GM23338 (cell line): ENCODE data around the gene ELFN2. TPM values are rescaled to one million over a fixed set of nuclear protein-coding genes. Genes with fewer than 3 reads are reported as not detected.

Experiments
- ATAC-seq: fragments of 200-7000 bp; cut with Tn5 transposase; 3 replicates; pipeline ENCODE4 v1.9.1; 2020
- DNase-seq: peaks from one replicate; pipeline ENCODE4 v3.0.0-alpha.2; 2015; ENCODE audit warnings: low spot score
- H2AFZ ChIP-seq: fragments of 200-600 bp; sonication (generic); 2 replicates; pipeline ENCODE4 v1.8.0; 2016; ENCODE audit warnings: antibody characterized with exemption, mild to moderate bottlenecking, moderate library complexity
- H3F3A ChIP-seq: fragments of 200-600 bp; sonication (generic); replicated peaks from 2 replicates; pipeline ENCODE4 v1.8.0; 2017; ENCODE audit warnings: antibody characterized with exemption, mixed run types, low read depth
- H3K27ac ChIP-seq: fragments of 200-600 bp; sonication (generic); 2 replicates; pipeline ENCODE4 v1.6.1; 2016; ENCODE audit warnings: low read depth
- H3K27me3 ChIP-seq: fragments of 200-600 bp; sonication (generic); 2 replicates; pipeline ENCODE4 v1.8.0; 2016; ENCODE audit warnings: mild to moderate bottlenecking, mixed run types, moderate library complexity; ENCODE audit not compliant: insufficient read depth
- H3K36me3 ChIP-seq: fragments of 200-600 bp; sonication (generic); 2 replicates; pipeline ENCODE4 v1.8.0; 2016; ENCODE audit warnings: mild to moderate bottlenecking; ENCODE audit not compliant: insufficient read depth
- H3K4me1 ChIP-seq: fragments of 200-600 bp; sonication (generic); 2 replicates; pipeline ENCODE4 v1.8.0; 2016; ENCODE audit warnings: mild to moderate bottlenecking, moderate library complexity; ENCODE audit not compliant: insufficient read depth
- H3K4me2 ChIP-seq: fragments of 200-600 bp; sonication (generic); 2 replicates; pipeline ENCODE4 v1.7.1; 2017; ENCODE audit warnings: mixed run types
- H3K4me3 ChIP-seq: fragments of 200-600 bp; sonication (generic); 2 replicates; pipeline ENCODE4 v1.6.1; 2016; ENCODE audit warnings: mixed run types
- H3K79me2 ChIP-seq: fragments of 200-600 bp; sonication (generic); replicated peaks from 2 replicates; pipeline ENCODE4 v1.8.0; 2017; ENCODE audit warnings: mild to moderate bottlenecking; ENCODE audit not compliant: insufficient read depth
- H3K9me2 ChIP-seq: fragments of 200-600 bp; sonication (generic); 2 replicates; pipeline ENCODE4 v1.8.0; 2017; ENCODE audit not compliant: insufficient read depth
- H4K20me1 ChIP-seq: fragments of 200-600 bp; sonication (generic); replicated peaks from 2 replicates; pipeline ENCODE4 v1.8.0; 2017; ENCODE audit warnings: mild to moderate bottlenecking; ENCODE audit not compliant: insufficient read depth
- H3K27ac Mint-ChIP-seq: 2 replicates; pipeline ENCODE4 v1.8.0; 2020; ENCODE audit warnings: inconsistent platforms, mild to moderate bottlenecking, moderate library complexity, mixed read lengths
- H3K27me3 Mint-ChIP-seq: 3 replicates; pipeline ENCODE4 v1.8.0; 2022; ENCODE audit warnings: low read depth, mild to moderate bottlenecking, moderate library complexity, mixed read lengths, inconsistent platforms; ENCODE audit not compliant: insufficient read depth, poor library complexity
- H3K36me3 Mint-ChIP-seq: 3 replicates; pipeline ENCODE4 v1.8.0; 2021; ENCODE audit warnings: low read depth, mild to moderate bottlenecking, inconsistent platforms, moderate library complexity, mixed read lengths
- H3K4me1 Mint-ChIP-seq: 3 replicates; pipeline ENCODE4 v1.8.0; 2020; ENCODE audit warnings: mild to moderate bottlenecking, inconsistent platforms, mixed read lengths
- H3K4me3 Mint-ChIP-seq: 3 replicates; pipeline ENCODE4 v1.8.0; 2021; ENCODE audit warnings: moderate library complexity, mild to moderate bottlenecking, inconsistent platforms, mixed read lengths
- H3K9me3 Mint-ChIP-seq: 3 replicates; pipeline ENCODE4 v1.8.0; 2020; ENCODE audit warnings: moderate library complexity, mild to moderate bottlenecking, inconsistent platforms, mixed read lengths
- JUNB ChIP-seq: IDR thresholded peaks from one replicate; pipeline ENCODE4 v1.6.1; 2016; ENCODE audit warnings: antibody characterized with exemption; ENCODE audit not compliant: unreplicated experiment
- NANOG ChIP-seq: IDR thresholded peaks from 2 replicates; pipeline ENCODE4 v1.6.1; 2016; ENCODE audit warnings: antibody characterized with exemption, borderline replicate concordance
- POLR2AphosphoS5 ChIP-seq: IDR thresholded peaks from 2 replicates; pipeline ENCODE4 v1.6.1; 2016; ENCODE audit warnings: antibody characterized with exemption, low read depth
- REST ChIP-seq: IDR thresholded peaks from one replicate; pipeline ENCODE4 v1.6.1; 2018; ENCODE audit warnings: antibody characterized with exemption; ENCODE audit not compliant: unreplicated experiment
- STAT1 ChIP-seq: IDR thresholded peaks from one replicate; pipeline ENCODE4 v1.6.1; 2016; ENCODE audit warnings: antibody characterized with exemption; ENCODE audit not compliant: unreplicated experiment
- ZNF331 ChIP-seq: fragments of 250-450 bp; sonication (Bioruptor Pico); IDR thresholded peaks from 2 replicates; pipeline ENCODE4 v1.5.0; 2020; ENCODE audit warnings: low read depth, mild to moderate bottlenecking, moderate library complexity
- ZNF462 ChIP-seq: fragments of 250-450 bp; sonication (Bioruptor Pico); IDR thresholded peaks from 2 replicates; pipeline ENCODE4 v1.5.0; 2020; ENCODE audit warnings: mild to moderate bottlenecking, moderate library complexity
- polyA plus RNA-seq: library from polyadenylated mRNA; unstranded; fragments of >200 nt; fragmentation: Nextera tagmentation; extraction: Ambion mirVana; gene quantifications from 2 replicates; pipeline ENCODE4 v1.2.1, GENCODE V29; 2016
- total RNA-seq: library from RNA; depleted of rRNA; stranded (reverse); fragments of >200 nt; shearing (Covaris generic); gene quantifications from 2 replicates; pipeline ENCODE4 v1.2.3, GENCODE V29; 2014

The ELFN2 gene
- total and polyA plus RNA-seq, 2 experiments from 2014 or later = 0.18 to 0.35 TPM

GRCh38 chr22:37328017-37328416 lies 99.3 kb downstream of the ELFN2 start (continued):
- TF ChIP-seq ZNF462 (CRISPR knock-in tag) = no peak

GRCh38 chr22:37326726-37327125 lies 100.6 kb downstream of the ELFN2 start:
- Mint-ChIP-seq H3K27me3 (peaks cover 51% of the 10 kb centered on the region), H3K36me3 (no peaks in the 10 kb centered on the region)
- TF ChIP-seq POLR2AphosphoS5 (no peak), REST (no peak), STAT1 (no peak), ZNF331 (no peak), JUNB (no peak), ZNF462 (CRISPR knock-in tag) (no peak), NANOG (no peak)

More at GRCh38 chr22:37326726-37327125, 100.6 kb downstream of the ELFN2 start:
- no peak overlapping the region for H3K27ac Mint-ChIP-seq
- Histone ChIP-seq H3K4me2 (no peak overlapping the region), H3K79me2 (no peaks in the 10 kb centered on the region), H3K27ac (no peak overlapping the region), H3K9me2 (no peaks in the 10 kb centered on the region), H4K20me1 (no peaks in the 10 kb centered on the region), H3K36me3 (no peaks in the 10 kb centered on the region), H3K27me3 (peaks cover 34% of the 10 kb centered on the region), H3K4me3 (no peak overlapping the region), H3F3A (peaks cover 5% of the 10 kb centered on the region; the same call in 1 of the 2 replicates), H3K4me1 (peaks cover 26% of the 10 kb centered on the region), H2AFZ (no peak overlapping the region)
- ATAC-seq (no peak), DNase-seq (no peak)
- no peak overlapping the region for H3K4me3 Mint-ChIP-seq
- no peaks in the 10 kb centered on the region for H3K9me3 Mint-ChIP-seq
- H3K4me1 Mint-ChIP-seq = peaks cover 29% of the 10 kb centered on the region
